HCT116 (cell line): ENCODE results near the gene DNAJC6. TPM values are rescaled to one million over a fixed set of nuclear protein-coding genes. Genes with fewer than 3 reads are reported as not detected.

ENCODE experiments used
- ATAC-seq: fragments of 200-7000 bp; cut with Tn5 transposase; 2 replicates; pipeline ENCODE4 v1.9.1; 2020; ENCODE audit warnings: mild to moderate bottlenecking, moderate library complexity
- BruUV-seq: library from RNA; stranded (reverse); fragments of 400-500 nt; replicated peaks from 2 replicates; lab custom pipeline; 2021; lab: Mats Ljungman, UMichigan
- CTCF ChIA-PET: fragments of 300-600 bp; sonication (Branson Sonifier 250); formaldehyde crosslinking; loops from one replicate; lab custom pipeline; 2021; ENCODE audit warnings: antibody characterized with exemption; lab: Charles Lee
- POLR2A ChIA-PET: fragments of 300-600, 350-600 bp; sonication (Branson Sonifier 250); formaldehyde crosslinking; loops from one replicate; lab custom pipeline; 2021; ENCODE audit warnings: antibody characterized with exemption; lab: Charles Lee
- RAD21 ChIA-PET, 2 experiments: fragments of 300-600 bp; sonication (Branson Sonifier 250); formaldehyde crosslinking; loops; one replicate each; lab custom pipeline; 2023; ENCODE audit warnings: low total read pairs in 2 of 2; ENCODE audit not compliant: uncharacterized antibody in 2 of 2, unreplicated experiment in 2 of 2, low non-redundant PET in 1 of 2; lab: Charles Lee
- DNase-seq: peaks from one replicate; pipeline ENCODE4 v3.0.0-alpha.2; 2010; ENCODE audit warnings: low read depth, low spot score
- H2AFZ ChIP-seq: fragments of 200-600 bp; shearing (Covaris generic), sonication (generic); 2 replicates; pipeline ENCODE4 v1.6.1; 2017; ENCODE audit warnings: low read depth, mixed run types, mixed read lengths, antibody characterized with exemption, low read length; ENCODE audit not compliant: poor library complexity, severe bottlenecking
- H3K27ac ChIP-seq: 2 replicates; pipeline ENCODE4 v1.5.1; 2012; ENCODE audit warnings: low read depth, low read length
- H3K27me3 ChIP-seq: fragments of 200-600 bp; sonication (generic); 2 replicates; pipeline ENCODE4 v1.6.1; 2016; ENCODE audit warnings: mixed run types, low read length, mixed read lengths; ENCODE audit not compliant: insufficient read depth
- H3K36me3 ChIP-seq, 2 experiments: fragments of 200-500 bp in 1 of 2; fragments of 200-600 bp in 1 of 2; sonication (Bioruptor generic) in 1 of 2; sonication (generic) in 1 of 2; 2 replicates each; pipeline versions ENCODE4 v1.5.1 to v1.6.1; 2014 to 2016; ENCODE audit warnings: low read length in 2 of 2, inconsistent platforms in 1 of 2, mixed read lengths in 1 of 2, mixed run types in 1 of 2; ENCODE audit not compliant: insufficient read depth in 2 of 2, control insufficient read depth in 1 of 2
- H3K4me1 ChIP-seq, 2 experiments: fragments of 200-600 bp in 1 of 2; sonication (generic) in 1 of 2; 2 replicates each; pipeline versions ENCODE4 v1.5.1 to v1.6.1; 2012 to 2017; ENCODE audit warnings: low read length in 2 of 2, inconsistent platforms in 1 of 2, mild to moderate bottlenecking in 1 of 2, mixed read lengths in 1 of 2, mixed run types in 1 of 2, moderate library complexity in 1 of 2; ENCODE audit not compliant: insufficient read depth in 2 of 2, control insufficient read depth in 1 of 2
- H3K4me2 ChIP-seq: fragments of 200-600 bp; sonication (generic); 2 replicates; pipeline ENCODE4 v1.6.1; 2017; ENCODE audit warnings: mixed run types, low read length, mixed read lengths
- H3K4me3 ChIP-seq, 2 experiments: fragments of 200-600 bp in 1 of 2; sonication (generic) in 1 of 2; replicated peaks in 1 of 2; 2 replicates each; pipeline ENCODE4 v1.5.1; 2011 to 2016; ENCODE audit warnings: low read length in 2 of 2, control low read depth in 1 of 2, low read depth in 1 of 2, mild to moderate bottlenecking in 1 of 2, mixed read lengths in 1 of 2, mixed run types in 1 of 2
- H3K79me2 ChIP-seq: fragments of 200-600 bp; sonication (generic); 2 replicates; pipeline ENCODE4 v1.6.1; 2017; ENCODE audit warnings: mild to moderate bottlenecking, mixed run types, low read length, moderate library complexity, mixed read lengths; ENCODE audit not compliant: insufficient read depth
- H3K9ac ChIP-seq: fragments of 200-600 bp; sonication (generic); 2 replicates; pipeline ENCODE4 v1.6.1; 2016; ENCODE audit warnings: low read length, mixed read lengths
- H3K9me2 ChIP-seq: fragments of 200-600 bp; sonication (generic), shearing (Covaris generic); 2 replicates; pipeline ENCODE4 v1.6.1; 2017; ENCODE audit warnings: mixed run types, mild to moderate bottlenecking, moderate library complexity; ENCODE audit not compliant: insufficient read depth
- H3K9me3 ChIP-seq, 2 experiments: fragments of 200-500 bp in 1 of 2; fragments of 200-600 bp in 1 of 2; sonication (Bioruptor generic) in 1 of 2; sonication (generic) in 1 of 2; 2 replicates each; pipeline ENCODE4 v1.6.1; 2014 to 2017; ENCODE audit warnings: low read length in 2 of 2, mixed read lengths in 2 of 2, inconsistent platforms in 1 of 2, low read depth in 1 of 2, mild to moderate bottlenecking in 1 of 2, mixed run types in 1 of 2, moderate library complexity in 1 of 2; ENCODE audit not compliant: control insufficient read depth in 1 of 2, insufficient read depth in 1 of 2
- H4K20me1 ChIP-seq: fragments of 200-600 bp; sonication (generic), shearing (Covaris generic); 2 replicates; pipeline ENCODE4 v1.6.1; 2017; ENCODE audit warnings: mixed run types, mild to moderate bottlenecking, moderate library complexity; ENCODE audit not compliant: insufficient read depth
- CEBPB ChIP-seq: IDR thresholded peaks from 2 replicates; pipeline ENCODE4 v1.6.1; 2012; ENCODE audit warnings: low read depth
- EGR1 ChIP-seq: IDR thresholded peaks from 2 replicates; pipeline ENCODE4 v1.6.1; 2012; ENCODE audit warnings: low read depth
- ELF1 ChIP-seq: IDR thresholded peaks from 2 replicates; pipeline ENCODE4 v1.6.1; 2012; ENCODE audit warnings: low read depth, borderline replicate concordance
- FOSL1 ChIP-seq: IDR thresholded peaks from 2 replicates; pipeline ENCODE4 v1.6.1; 2012; ENCODE audit warnings: low read depth
- POLR2A ChIP-seq: IDR thresholded peaks from 2 replicates; pipeline ENCODE4 v1.7.0; 2011; ENCODE audit warnings: borderline replicate concordance; ENCODE audit not compliant: insufficient read depth, insufficient read length; ENCODE audit errors: extremely low read depth
- POLR2AphosphoS5 ChIP-seq: IDR thresholded peaks from 2 replicates; pipeline ENCODE4 v1.6.1; 2011; ENCODE audit warnings: mild to moderate bottlenecking, low read depth, low read length, moderate library complexity
- RAD21 ChIP-seq: IDR thresholded peaks from 2 replicates; pipeline ENCODE4 v1.6.1; 2012; ENCODE audit warnings: low read depth, mild to moderate bottlenecking
- REST ChIP-seq: IDR thresholded peaks from 2 replicates; pipeline ENCODE4 v1.6.1; 2012; ENCODE audit warnings: low read depth
- SRF ChIP-seq: IDR thresholded peaks from 2 replicates; pipeline ENCODE4 v1.6.1; 2012; ENCODE audit warnings: low read depth
- intact Hi-C: fragments of 100-400 bp; cut with micrococcal nuclease; formaldehyde crosslinking; loops from 2 replicates; pipeline ENCODE4 v1.10.0; 2022
- total RNA-seq: library from RNA; stranded (reverse); gene quantifications from one replicate; pipeline ENCODE4 v1.2.1, GENCODE V29; 2021; ENCODE audit not compliant: unreplicated experiment
- TF ChIP-seq, protein P1 (sequence below): IDR thresholded peaks from 2 replicates; pipeline ENCODE4 v1.6.1; 2012
- TF ChIP-seq, protein P2 (sequence below): IDR thresholded peaks from 2 replicates; pipeline ENCODE4 v1.6.1; 2011; ENCODE audit warnings: mild to moderate bottlenecking, low read length, moderate library complexity; ENCODE audit not compliant: insufficient replicate concordance; ENCODE audit errors: extremely low read depth

The DNAJC6 gene
- total RNA-seq, 1 experiment from 2014 or later = 9.0 TPM

- TF ChIP-seq, protein P1, sequence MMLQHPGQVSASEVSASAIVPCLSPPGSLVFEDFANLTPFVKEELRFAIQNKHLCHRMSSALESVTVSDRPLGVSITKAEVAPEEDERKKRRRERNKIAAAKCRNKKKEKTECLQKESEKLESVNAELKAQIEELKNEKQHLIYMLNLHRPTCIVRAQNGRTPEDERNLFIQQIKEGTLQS = no peak
- TF ChIP-seq ELF1 = no peak
- TF ChIP-seq CEBPB = no peak
Measured at GRCh38 chr1:65260851-65261473, 48.4 kb upstream of the DNAJC6 start (continued).

DNA sequence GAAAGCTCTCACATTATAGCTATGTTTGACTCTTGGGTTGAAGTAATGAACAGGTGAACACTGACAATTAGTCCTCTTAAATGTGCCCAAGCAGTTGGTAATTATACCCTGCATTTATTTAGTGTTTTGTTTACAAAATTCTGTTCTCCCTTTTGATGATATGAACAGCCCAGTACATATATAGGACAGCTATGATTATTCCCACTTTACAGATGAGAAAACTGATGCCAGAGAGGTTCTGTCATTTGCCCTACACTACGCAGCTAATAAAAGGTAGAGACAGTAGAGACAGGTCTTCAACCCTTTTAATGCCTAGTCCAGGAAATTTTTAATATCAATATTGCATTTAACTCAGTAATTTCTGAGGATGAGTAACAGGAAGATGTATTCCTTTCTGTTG, 46.1 kb upstream of the DNAJC6 start:
- BruUV-seq = no TSS peak
- ChIA-PET RAD21 (no interaction called here), CTCF (no interaction called here)

DNA sequence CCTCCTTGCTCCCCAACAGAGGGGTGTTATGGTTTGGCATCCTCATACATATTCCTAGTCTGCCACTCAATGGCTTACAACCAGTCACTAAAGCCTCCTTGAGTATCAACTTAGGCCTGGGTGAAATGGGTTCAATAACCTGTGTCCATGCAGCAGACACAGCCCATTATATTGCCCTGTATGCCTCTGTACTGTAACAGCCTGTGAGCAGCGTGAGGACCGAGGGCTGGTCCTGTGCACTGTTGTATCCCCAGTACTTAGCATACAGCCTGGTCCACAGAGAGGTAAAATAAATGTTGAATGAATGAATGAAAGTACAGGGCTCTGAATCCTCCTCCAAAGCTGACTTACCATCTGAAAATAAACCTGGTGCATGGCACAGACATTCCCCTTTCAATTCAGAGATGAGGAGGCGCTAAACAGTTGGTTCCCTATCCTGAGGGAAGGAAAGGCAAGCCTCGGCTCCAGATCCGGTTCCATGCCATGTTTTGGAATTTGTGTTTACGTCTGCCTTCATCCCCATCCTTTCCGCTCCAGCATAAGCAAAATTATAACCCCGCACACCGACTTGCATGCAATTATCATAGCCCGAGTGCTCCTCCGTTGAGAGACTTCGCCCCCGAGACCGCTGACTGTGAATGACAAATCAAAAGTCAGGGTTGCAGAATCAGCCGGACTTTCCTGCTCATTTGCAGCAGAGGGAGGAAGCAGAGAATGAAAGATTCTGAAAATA, 45.0 kb upstream of the DNAJC6 start:
- DNase-seq (no peak), ATAC-seq (peak; percentile 40; the same call in 1 of the 2 replicates)
- no peak overlapping the region for H3K4me2 ChIP-seq
- no peaks in the 10 kb centered on the region for H3K27me3 ChIP-seq
- H3K4me3 ChIP-seq = no peak overlapping the region
- peaks cover 0 to 14% of the 10 kb centered on the region in 2 experiments; a peak in 3 of 4 replicates for H3K4me1 ChIP-seq
- no peak overlapping the region for H3K9ac ChIP-seq
- ChIA-PET POLR2A (no interaction called here), RAD21 (no interaction called here), CTCF (no interaction called here)
- intact Hi-C loops = no loop called here
- no peaks in the 10 kb centered on the region for H3K36me3 ChIP-seq
- no peaks in the 10 kb centered on the region for H3K9me3 ChIP-seq
- H3K9me2 ChIP-seq = no peaks in the 10 kb centered on the region
- H4K20me1 ChIP-seq = no peaks in the 10 kb centered on the region
- no peaks in the 10 kb centered on the region for H3K79me2 ChIP-seq
- no peak overlapping the region for H3K27ac ChIP-seq
- no TSS peak for BruUV-seq
- H2AFZ ChIP-seq = no peak overlapping the region
- TF ChIP-seq, protein P2, sequence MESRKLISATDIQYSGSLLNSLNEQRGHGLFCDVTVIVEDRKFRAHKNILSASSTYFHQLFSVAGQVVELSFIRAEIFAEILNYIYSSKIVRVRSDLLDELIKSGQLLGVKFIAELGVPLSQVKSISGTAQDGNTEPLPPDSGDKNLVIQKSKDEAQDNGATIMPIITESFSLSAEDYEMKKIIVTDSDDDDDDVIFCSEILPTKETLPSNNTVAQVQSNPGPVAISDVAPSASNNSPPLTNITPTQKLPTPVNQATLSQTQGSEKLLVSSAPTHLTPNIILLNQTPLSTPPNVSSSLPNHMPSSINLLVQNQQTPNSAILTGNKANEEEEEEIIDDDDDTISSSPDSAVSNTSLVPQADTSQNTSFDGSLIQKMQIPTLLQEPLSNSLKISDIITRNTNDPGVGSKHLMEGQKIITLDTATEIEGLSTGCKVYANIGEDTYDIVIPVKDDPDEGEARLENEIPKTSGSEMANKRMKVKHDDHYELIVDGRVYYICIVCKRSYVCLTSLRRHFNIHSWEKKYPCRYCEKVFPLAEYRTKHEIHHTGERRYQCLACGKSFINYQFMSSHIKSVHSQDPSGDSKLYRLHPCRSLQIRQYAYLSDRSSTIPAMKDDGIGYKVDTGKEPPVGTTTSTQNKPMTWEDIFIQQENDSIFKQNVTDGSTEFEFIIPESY = no peak
- no peak for TF ChIP-seq RAD21
- no peak for TF ChIP-seq EGR1
- no peak for TF ChIP-seq ELF1
- TF ChIP-seq FOSL1 = no peak
- TF ChIP-seq POLR2AphosphoS5 = no peak
- no peak for TF ChIP-seq REST
- no peak for TF ChIP-seq SRF

More for the DNA sequence above, 46.1 kb upstream of the DNAJC6 start:
- no peak for TF ChIP-seq POLR2A
- TF ChIP-seq, all 23 proteins: peak for 0
- no peaks in the 10 kb centered on the region for H3K36me3 ChIP-seq
- H3K9me3 ChIP-seq = no peaks in the 10 kb centered on the region
- no peak overlapping the region for H2AFZ ChIP-seq
- no peaks in the 10 kb centered on the region for H3K9me2 ChIP-seq
- DNase-seq (no peak), ATAC-seq (no peak)
- H3K4me3 ChIP-seq = no peak overlapping the region
- no peaks in the 10 kb centered on the region for H3K79me2 ChIP-seq
- no peaks in the 10 kb centered on the region for H3K27me3 ChIP-seq
- intact Hi-C loops = no loop called here
- no peak overlapping the region for H3K4me2 ChIP-seq
- H3K9ac ChIP-seq = no peak overlapping the region
- POLR2A ChIA-PET = no interaction called here
- H3K4me1 ChIP-seq = peaks cover 0 to 14% of the 10 kb centered on the region in 2 experiments; a peak in 3 of 4 replicates
- H3K27ac ChIP-seq = no peak overlapping the region
- H4K20me1 ChIP-seq = no peaks in the 10 kb centered on the region
